HepG2 (cell line): ENCODE data around the gene TNFSF13. TPM values are rescaled to one million over a fixed set of nuclear protein-coding genes. Genes with fewer than 3 reads are reported as not detected.

ENCODE experiments used
- HIVEP1 ChIP-seq: sonication (generic); formaldehyde crosslinking; IDR thresholded peaks from 2 replicates; pipeline ENCODE4 v1.4.0; 2020; ENCODE audit warnings: mild to moderate bottlenecking, missing genetic modification reagents
- NFRKB ChIP-seq: fragments of 450-650 bp; IDR thresholded peaks from 2 replicates; pipeline ENCODE4 v1.6.1; 2017
- SP2 ChIP-seq: sonication (generic); formaldehyde crosslinking; IDR thresholded peaks from 2 replicates; pipeline ENCODE4 v1.5.1; 2020; ENCODE audit warnings: mild to moderate bottlenecking, missing genetic modification reagents
- SRSF9 ChIP-seq: fragments of 200-400 bp; formaldehyde crosslinking; IDR thresholded peaks from 2 replicates; pipeline ENCODE4 v1.6.1; 2018; ENCODE audit warnings: borderline replicate concordance, mild to moderate bottlenecking, low read depth, low read length; ENCODE audit not compliant: insufficient read depth, poor library complexity, severe bottlenecking
- ZNF136 ChIP-seq: sonication (generic); formaldehyde crosslinking; IDR thresholded peaks from 2 replicates; pipeline ENCODE4 v1.8.1; 2022; ENCODE audit warnings: low read depth, mild to moderate bottlenecking, moderate library complexity, missing genetic modification reagents
- ZNF552 ChIP-seq: sonication (generic); formaldehyde crosslinking; IDR thresholded peaks from 2 replicates; pipeline ENCODE4 v1.9.0; 2022; ENCODE audit warnings: missing genetic modification reagents, mild to moderate bottlenecking, borderline replicate concordance
- ZNF598 ChIP-seq: sonication (generic); formaldehyde crosslinking; IDR thresholded peaks from 2 replicates; pipeline ENCODE4 v1.5.1; 2020; ENCODE audit warnings: mild to moderate bottlenecking, missing genetic modification reagents, borderline replicate concordance
- polyA plus RNA-seq, 8 experiments: library from polyadenylated mRNA; depleted of rRNA in 3 of 8; stranded (reverse) in 7 of 8; unstranded in 1 of 8; fragments of >200 nt; fragmentation: Illumina TruSeq in 4 of 8; extraction: Trizol in 4 of 8; gene quantifications; 2 replicates each; pipeline versions ENCODE4 v1.2.1 to v1.2.3, GENCODE V29; 2011 to 2016; ENCODE audit warnings: low read depth in 4 of 8, missing spikeins in 1 of 8, mixed read lengths in 1 of 8; ENCODE audit not compliant: insufficient read depth in 1 of 8
- total RNA-seq, 5 experiments: library from RNA; depleted of rRNA; stranded (reverse); fragments of >200 nt; fragmentation: Illumina TruSeq; extraction: Trizol; gene quantifications; 2 replicates each; pipeline ENCODE4 v1.2.3, GENCODE V29; 2016; ENCODE audit warnings: low read depth in 1 of 5
- TF ChIP-seq, protein P1 (sequence below): sonication (generic); formaldehyde crosslinking; IDR thresholded peaks from one replicate; pipeline ENCODE4 v1.5.1; 2020; ENCODE audit warnings: mild to moderate bottlenecking, missing genetic modification reagents; ENCODE audit errors: not compliant biosample characterization
- TF ChIP-seq, protein P2 (sequence below): sonication (generic); formaldehyde crosslinking; IDR thresholded peaks from 2 replicates; pipeline ENCODE4 v1.4.0; 2020; ENCODE audit warnings: missing genetic modification reagents
- TF ChIP-seq, protein P3 (sequence below): sonication (generic); formaldehyde crosslinking; IDR thresholded peaks from 2 replicates; pipeline ENCODE4 v1.8.1; 2022; ENCODE audit warnings: low read depth, mild to moderate bottlenecking, missing genetic modification reagents
- TF ChIP-seq, protein P4 (sequence below): IDR thresholded peaks from 2 replicates; pipeline ENCODE4 v1.6.1; 2018; ENCODE audit warnings: missing genetic modification reagents, mild to moderate bottlenecking, missing compliant biosample characterization
- TF ChIP-seq, protein P5 (sequence below), 2 experiments: IDR thresholded peaks; 2 replicates each; pipeline ENCODE4 v1.6.1; 2011 to 2012; ENCODE audit warnings: low read length in 2 of 2, borderline replicate concordance in 1 of 2, low read depth in 1 of 2, mild to moderate bottlenecking in 1 of 2, moderate library complexity in 1 of 2

The TNFSF13 gene
- total and polyA plus RNA-seq, 2 of the 13 experiments (the other 11 are each of a cell fraction or from before 2014, with no cell fraction given) = 2.5 to 3.3 TPM

DNA sequence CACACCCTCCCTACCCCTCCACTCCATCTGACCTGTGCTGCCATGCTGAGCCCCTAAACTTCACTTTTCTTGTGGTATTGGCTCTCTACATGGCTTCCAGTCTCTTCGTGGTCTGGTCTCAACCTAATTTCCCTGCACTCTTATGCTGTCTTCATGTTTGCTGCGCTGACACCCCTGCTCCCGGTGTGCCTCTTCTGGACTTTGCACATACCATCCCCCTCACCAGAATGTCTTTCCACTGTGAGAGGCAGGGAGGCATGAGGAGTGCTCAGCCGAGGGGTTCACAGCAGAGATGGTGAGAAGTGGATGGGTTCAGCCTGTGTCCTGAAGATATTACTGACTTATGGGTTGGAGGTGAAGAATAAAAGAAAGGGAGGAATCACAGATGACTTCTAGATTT, 7.2 kb upstream of the TNFSF13 start (continued):
- TF ChIP-seq, protein P1, sequence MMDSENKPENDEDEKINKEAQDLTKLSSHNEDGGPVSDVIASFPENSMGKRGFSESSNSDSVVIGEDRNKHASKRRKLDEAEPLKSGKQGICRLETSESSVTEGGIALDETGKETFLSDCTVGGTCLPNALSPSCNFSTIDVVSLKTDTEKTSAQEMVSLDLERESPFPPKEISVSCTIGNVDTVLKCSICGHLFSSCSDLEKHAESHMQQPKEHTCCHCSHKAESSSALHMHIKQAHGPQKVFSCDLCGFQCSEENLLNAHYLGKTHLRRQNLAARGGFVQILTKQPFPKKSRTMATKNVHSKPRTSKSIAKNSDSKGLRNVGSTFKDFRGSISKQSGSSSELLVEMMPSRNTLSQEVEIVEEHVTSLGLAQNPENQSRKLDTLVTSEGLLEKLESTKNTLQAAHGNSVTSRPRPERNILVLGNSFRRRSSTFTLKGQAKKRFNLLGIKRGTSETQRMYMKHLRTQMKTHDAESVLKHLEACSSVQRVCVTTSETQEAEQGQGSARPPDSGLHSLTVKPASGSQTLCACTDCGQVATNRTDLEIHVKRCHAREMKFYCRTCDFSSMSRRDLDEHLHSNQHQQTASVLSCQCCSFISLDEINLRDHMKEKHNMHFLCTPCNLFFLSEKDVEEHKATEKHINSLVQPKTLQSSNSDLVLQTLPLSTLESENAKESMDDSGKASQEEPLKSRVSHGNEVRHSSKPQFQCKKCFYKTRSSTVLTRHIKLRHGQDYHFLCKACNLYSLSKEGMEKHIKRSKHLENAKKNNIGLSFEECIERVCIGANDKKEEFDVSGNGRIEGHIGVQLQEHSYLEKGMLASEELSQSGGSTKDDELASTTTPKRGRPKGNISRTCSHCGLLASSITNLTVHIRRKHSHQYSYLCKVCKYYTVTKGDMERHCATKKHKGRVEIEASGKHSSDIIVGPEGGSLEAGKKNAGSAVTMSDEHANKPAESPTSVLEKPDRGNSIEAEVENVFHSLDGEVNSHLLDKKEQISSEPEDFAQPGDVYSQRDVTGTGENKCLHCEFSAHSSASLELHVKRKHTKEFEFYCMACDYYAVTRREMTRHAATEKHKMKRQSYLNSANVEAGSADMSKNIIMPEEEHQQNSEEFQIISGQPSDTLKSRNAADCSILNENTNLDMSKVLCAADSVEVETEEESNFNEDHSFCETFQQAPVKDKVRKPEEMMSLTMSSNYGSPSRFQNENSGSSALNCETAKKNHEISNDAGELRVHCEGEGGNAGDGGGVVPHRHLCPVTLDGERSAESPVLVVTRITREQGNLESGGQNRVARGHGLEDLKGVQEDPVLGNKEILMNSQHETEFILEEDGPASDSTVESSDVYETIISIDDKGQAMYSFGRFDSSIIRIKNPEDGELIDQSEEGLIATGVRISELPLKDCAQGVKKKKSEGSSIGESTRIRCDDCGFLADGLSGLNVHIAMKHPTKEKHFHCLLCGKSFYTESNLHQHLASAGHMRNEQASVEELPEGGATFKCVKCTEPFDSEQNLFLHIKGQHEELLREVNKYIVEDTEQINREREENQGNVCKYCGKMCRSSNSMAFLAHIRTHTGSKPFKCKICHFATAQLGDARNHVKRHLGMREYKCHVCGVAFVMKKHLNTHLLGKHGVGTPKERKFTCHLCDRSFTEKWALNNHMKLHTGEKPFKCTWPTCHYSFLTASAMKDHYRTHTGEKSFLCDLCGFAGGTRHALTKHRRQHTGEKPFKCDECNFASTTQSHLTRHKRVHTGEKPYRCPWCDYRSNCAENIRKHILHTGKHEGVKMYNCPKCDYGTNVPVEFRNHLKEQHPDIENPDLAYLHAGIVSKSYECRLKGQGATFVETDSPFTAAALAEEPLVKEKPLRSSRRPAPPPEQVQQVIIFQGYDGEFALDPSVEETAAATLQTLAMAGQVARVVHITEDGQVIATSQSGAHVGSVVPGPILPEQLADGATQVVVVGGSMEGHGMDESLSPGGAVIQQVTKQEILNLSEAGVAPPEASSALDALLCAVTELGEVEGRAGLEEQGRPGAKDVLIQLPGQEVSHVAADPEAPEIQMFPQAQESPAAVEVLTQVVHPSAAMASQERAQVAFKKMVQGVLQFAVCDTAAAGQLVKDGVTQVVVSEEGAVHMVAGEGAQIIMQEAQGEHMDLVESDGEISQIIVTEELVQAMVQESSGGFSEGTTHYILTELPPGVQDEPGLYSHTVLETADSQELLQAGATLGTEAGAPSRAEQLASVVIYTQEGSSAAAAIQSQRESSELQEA = no peak
- TF ChIP-seq SP2 (CRISPR knock-in tag) (no peak), ZNF136 (CRISPR knock-in tag) (no peak), ZNF552 (CRISPR knock-in tag) (no peak), HIVEP1 (CRISPR knock-in tag) (no peak), ZNF598 (CRISPR knock-in tag) (no peak), NFRKB (no peak), SRSF9 (no peak)
- TF ChIP-seq, protein P2, sequence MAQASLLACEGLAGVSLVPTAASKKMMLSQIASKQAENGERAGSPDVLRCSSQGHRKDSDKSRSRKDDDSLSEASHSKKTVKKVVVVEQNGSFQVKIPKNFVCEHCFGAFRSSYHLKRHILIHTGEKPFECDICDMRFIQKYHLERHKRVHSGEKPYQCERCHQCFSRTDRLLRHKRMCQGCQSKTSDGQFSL (CRISPR knock-in tag) = no peak
- TF ChIP-seq, protein P3, sequence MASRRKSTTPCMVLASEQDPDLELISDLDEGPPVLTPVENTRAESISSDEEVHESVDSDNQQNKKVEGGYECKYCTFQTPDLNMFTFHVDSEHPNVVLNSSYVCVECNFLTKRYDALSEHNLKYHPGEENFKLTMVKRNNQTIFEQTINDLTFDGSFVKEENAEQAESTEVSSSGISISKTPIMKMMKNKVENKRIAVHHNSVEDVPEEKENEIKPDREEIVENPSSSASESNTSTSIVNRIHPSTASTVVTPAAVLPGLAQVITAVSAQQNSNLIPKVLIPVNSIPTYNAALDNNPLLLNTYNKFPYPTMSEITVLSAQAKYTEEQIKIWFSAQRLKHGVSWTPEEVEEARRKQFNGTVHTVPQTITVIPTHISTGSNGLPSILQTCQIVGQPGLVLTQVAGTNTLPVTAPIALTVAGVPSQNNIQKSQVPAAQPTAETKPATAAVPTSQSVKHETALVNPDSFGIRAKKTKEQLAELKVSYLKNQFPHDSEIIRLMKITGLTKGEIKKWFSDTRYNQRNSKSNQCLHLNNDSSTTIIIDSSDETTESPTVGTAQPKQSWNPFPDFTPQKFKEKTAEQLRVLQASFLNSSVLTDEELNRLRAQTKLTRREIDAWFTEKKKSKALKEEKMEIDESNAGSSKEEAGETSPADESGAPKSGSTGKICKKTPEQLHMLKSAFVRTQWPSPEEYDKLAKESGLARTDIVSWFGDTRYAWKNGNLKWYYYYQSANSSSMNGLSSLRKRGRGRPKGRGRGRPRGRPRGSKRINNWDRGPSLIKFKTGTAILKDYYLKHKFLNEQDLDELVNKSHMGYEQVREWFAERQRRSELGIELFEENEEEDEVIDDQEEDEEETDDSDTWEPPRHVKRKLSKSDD (CRISPR knock-in tag) = no peak
- TF ChIP-seq, protein P4, sequence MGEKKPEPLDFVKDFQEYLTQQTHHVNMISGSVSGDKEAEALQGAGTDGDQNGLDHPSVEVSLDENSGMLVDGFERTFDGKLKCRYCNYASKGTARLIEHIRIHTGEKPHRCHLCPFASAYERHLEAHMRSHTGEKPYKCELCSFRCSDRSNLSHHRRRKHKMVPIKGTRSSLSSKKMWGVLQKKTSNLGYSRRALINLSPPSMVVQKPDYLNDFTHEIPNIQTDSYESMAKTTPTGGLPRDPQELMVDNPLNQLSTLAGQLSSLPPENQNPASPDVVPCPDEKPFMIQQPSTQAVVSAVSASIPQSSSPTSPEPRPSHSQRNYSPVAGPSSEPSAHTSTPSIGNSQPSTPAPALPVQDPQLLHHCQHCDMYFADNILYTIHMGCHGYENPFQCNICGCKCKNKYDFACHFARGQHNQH (CRISPR knock-in tag) = 0 out of 2 replicates have a peak, but pooled peaks have one; percentile 32
- TF ChIP-seq, protein P5, sequence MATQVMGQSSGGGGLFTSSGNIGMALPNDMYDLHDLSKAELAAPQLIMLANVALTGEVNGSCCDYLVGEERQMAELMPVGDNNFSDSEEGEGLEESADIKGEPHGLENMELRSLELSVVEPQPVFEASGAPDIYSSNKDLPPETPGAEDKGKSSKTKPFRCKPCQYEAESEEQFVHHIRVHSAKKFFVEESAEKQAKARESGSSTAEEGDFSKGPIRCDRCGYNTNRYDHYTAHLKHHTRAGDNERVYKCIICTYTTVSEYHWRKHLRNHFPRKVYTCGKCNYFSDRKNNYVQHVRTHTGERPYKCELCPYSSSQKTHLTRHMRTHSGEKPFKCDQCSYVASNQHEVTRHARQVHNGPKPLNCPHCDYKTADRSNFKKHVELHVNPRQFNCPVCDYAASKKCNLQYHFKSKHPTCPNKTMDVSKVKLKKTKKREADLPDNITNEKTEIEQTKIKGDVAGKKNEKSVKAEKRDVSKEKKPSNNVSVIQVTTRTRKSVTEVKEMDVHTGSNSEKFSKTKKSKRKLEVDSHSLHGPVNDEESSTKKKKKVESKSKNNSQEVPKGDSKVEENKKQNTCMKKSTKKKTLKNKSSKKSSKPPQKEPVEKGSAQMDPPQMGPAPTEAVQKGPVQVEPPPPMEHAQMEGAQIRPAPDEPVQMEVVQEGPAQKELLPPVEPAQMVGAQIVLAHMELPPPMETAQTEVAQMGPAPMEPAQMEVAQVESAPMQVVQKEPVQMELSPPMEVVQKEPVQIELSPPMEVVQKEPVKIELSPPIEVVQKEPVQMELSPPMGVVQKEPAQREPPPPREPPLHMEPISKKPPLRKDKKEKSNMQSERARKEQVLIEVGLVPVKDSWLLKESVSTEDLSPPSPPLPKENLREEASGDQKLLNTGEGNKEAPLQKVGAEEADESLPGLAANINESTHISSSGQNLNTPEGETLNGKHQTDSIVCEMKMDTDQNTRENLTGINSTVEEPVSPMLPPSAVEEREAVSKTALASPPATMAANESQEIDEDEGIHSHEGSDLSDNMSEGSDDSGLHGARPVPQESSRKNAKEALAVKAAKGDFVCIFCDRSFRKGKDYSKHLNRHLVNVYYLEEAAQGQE (IDR thresholded peaks at IDR 0.05; ENCODE audit: borderline replicate concordance in 1 of 2, low read depth in 1 of 2, low read length in 2 of 2) = no peak
